ENCODE results near the gene FAM234B. TPM values are rescaled to one million over a fixed set of nuclear protein-coding genes. Genes with fewer than 3 reads are reported as not detected.

The FAM234B gene
- total and polyA plus RNA-seq, 2 of the 8 experiments (the other 6 are each of a cell fraction or from before 2014, with no cell fraction given), result 12.5 to 29.1 TPM

- no peak overlapping the region for H4K5ac ChIP-seq (ENCODE audit: insufficient read length, low read depth, low read length)
- no peak overlapping the region for H3K4ac ChIP-seq (replicated peaks; ENCODE audit: insufficient read length, low read depth, low read length)
- CTCF ChIA-PET (ENCODE audit: partially characterized antibody), result interaction anchor here (0.6 to 4.0 kb wide), 13 partner anchors 8 to 367 kb away, joined by 3 to 36 read pairs (median 4); no protein-coding TSS in a partner anchor
- TF ChIP-seq SP2 (IDR thresholded peaks at IDR 0.05; ENCODE audit: low read length), result no peak
- TF ChIP-seq TAF7 (optimal IDR thresholded peaks at IDR 0.05; ENCODE audit: borderline replicate concordance, low read depth, low read length), result no peak
- no peak for TF ChIP-seq TBP (IDR thresholded peaks at IDR 0.05; ENCODE audit: low read depth, low read length)
- TF ChIP-seq TEAD4 (IDR thresholded peaks at IDR 0.05; ENCODE audit: low read depth, low read length), result no peak
- no peak for TF ChIP-seq POU5F1 (IDR thresholded peaks at IDR 0.05; ENCODE audit: low read depth, low read length)
- TF ChIP-seq RAD21 (IDR thresholded peaks at IDR 0.05 in 1 of 2, conservative IDR thresholded peaks at IDR 0.05 in 1 of 2; ENCODE audit: low read depth in 2 of 2, low read length in 2 of 2), result no peak
- TF ChIP-seq EP300 (IDR thresholded peaks at IDR 0.05; ENCODE audit: borderline replicate concordance in 1 of 2, low read depth in 2 of 2, low read length in 2 of 2), result no peak
- TF ChIP-seq SAP30 (IDR thresholded peaks at IDR 0.05; ENCODE audit: insufficient read depth, insufficient replicate concordance, low read length), result no peak
- TF ChIP-seq CHD1 (IDR thresholded peaks at IDR 0.05; ENCODE audit: low read depth, low read length), result no peak
- TF ChIP-seq FOSL1 (IDR thresholded peaks at IDR 0.05; ENCODE audit: insufficient read depth, low read depth, low read length), result no peak
- no peak for TF ChIP-seq MAX (IDR thresholded peaks at IDR 0.05)
- no peak for TF ChIP-seq EGR1 (IDR thresholded peaks at IDR 0.05; ENCODE audit: borderline replicate concordance, low read depth, low read length)
Observed at GRCh38 chr12:12998248-12998647, 45.9 kb upstream of the FAM234B start.

More at GRCh38 chr12:12998248-12998647, 45.9 kb upstream of the FAM234B start:
- H3K23me2 ChIP-seq (ENCODE audit: low read depth, low read length), result peaks cover 12% of the 10 kb centered on the region
- H2BK20ac ChIP-seq (ENCODE audit: low read length), result no peak overlapping the region
- H2BK120ac ChIP-seq (replicated peaks; ENCODE audit: low read depth, low read length), result no peak overlapping the region
- no peak overlapping the region for H3K27ac ChIP-seq (ENCODE audit: low read depth, low read length)
- H3K4me1 ChIP-seq (replicated peaks in 1 of 4; ENCODE audit: control insufficient read depth in 3 of 4, insufficient read depth in 4 of 4, low read length in 3 of 4), result peaks cover 5 to 16% (median 9%) of the 10 kb centered on the region in 4 experiments
- H3K23ac ChIP-seq (ENCODE audit: insufficient read length), result no peak overlapping the region
- H3K18ac ChIP-seq (ENCODE audit: extremely low read depth, low read length), result no peak overlapping the region
- H4K8ac ChIP-seq (ENCODE audit: extremely low read depth, insufficient read depth, low read length), result no peak overlapping the region
- H2AK5ac ChIP-seq (ENCODE audit: low read depth, low read length), result no peak overlapping the region
- no peak for DNase-seq (ENCODE audit: low read depth in 1 of 2, low spot score in 2 of 2)
- peaks cover 0 to 51% of the 10 kb centered on the region in 2 experiments; a peak in 2 of 4 replicates for H3K79me2 ChIP-seq (ENCODE audit: control insufficient read depth in 1 of 2, insufficient read depth in 2 of 2, low read length in 2 of 2)
- H3K79me1 ChIP-seq (ENCODE audit: low read depth, low read length), result no peaks in the 10 kb centered on the region; the same call in 1 of the 2 replicates
- FAIRE-seq, result no peak
- POLR2A ChIA-PET (ENCODE audit: partially characterized antibody), result interaction anchor here (1.3 kb wide), 1 partner anchor 10 kb away, joined by 3 read pairs; no protein-coding TSS in a partner anchor
- H4K20me1 ChIP-seq (replicated peaks in 1 of 2; ENCODE audit: control insufficient read depth in 1 of 2, insufficient read depth in 2 of 2, low read length in 2 of 2), result peaks cover 2 to 3% of the 10 kb centered on the region in 2 experiments
- H3K56ac ChIP-seq (replicated peaks; ENCODE audit: insufficient read length, low read depth, low read length), result no peak overlapping the region
- H2BK5ac ChIP-seq (ENCODE audit: low read depth, low read length), result no peak overlapping the region
- H3K36me3 ChIP-seq (ENCODE audit: control insufficient read depth in 2 of 4, insufficient read depth in 4 of 4, low read length in 3 of 4), result 0 out of 8 replicates have a peak, but pooled peaks cover 0 to 2% (median 0%) of the 10 kb centered on the region in 4 experiments
- H3K27me3 ChIP-seq (replicated peaks in 1 of 4; ENCODE audit: control insufficient read depth in 3 of 4, extremely low read depth in 1 of 4, insufficient read depth in 3 of 4, low read length in 3 of 4), result peaks cover 0 to 15% (median 6%) of the 10 kb centered on the region in 4 experiments; a peak in 4 of 7 replicates
- H3K9me3 ChIP-seq (ENCODE audit: insufficient read depth in 2 of 2, low read depth in 1 of 2, low read length in 1 of 2), result no peaks in the 10 kb centered on the region
- peak overlapping the region in 1 of 4 experiments; percentile 87; a peak in 2 of 8 replicates for H3K4me3 ChIP-seq (ENCODE audit: extremely low read depth in 1 of 4, insufficient read depth in 2 of 4, low read depth in 3 of 4, low read length in 4 of 4)
- 90% methylated on average over 4 of the region's 4 CpGs; no CpG with 5 or more reads in 1 of the 2 experiments for WGBS, 2 experiments (ENCODE audit: extremely low coverage in 1 of 2, insufficient coverage in 1 of 2, insufficient read length in 1 of 2, insufficient replicate concordance in 2 of 2, low coverage in 1 of 2, low lambda C conversion rate in 2 of 2, missing lambda C conversion rate in 1 of 2)
- H2AFZ ChIP-seq (ENCODE audit: low read length), result no peak overlapping the region
- peak overlapping the region; percentile 86 to 97; a peak in 1 of 4 replicates for H3K4me2 ChIP-seq (ENCODE audit: insufficient read depth in 1 of 2, low read depth in 2 of 2, low read length in 2 of 2)
- no peak overlapping the region for H4K91ac ChIP-seq (replicated peaks; ENCODE audit: insufficient read length, low read length)
- H2BK15ac ChIP-seq (ENCODE audit: low read length), result no peak overlapping the region
- H2BK12ac ChIP-seq (ENCODE audit: low read depth, low read length), result no peak overlapping the region
- H3K9ac ChIP-seq (replicated peaks in 1 of 4; ENCODE audit: extremely low read depth in 1 of 4, low read depth in 3 of 4, low read length in 3 of 4), result no peak overlapping the region
- H3K14ac ChIP-seq (ENCODE audit: insufficient read length), result no peak overlapping the region
